Right lobe of liver (tissue), 4 donors: Measurements from ENCODE around the gene SLC35D1.

ENCODE experiments used
- CTCF ChIP-seq, 4 donors: fragments of 200-600 bp in 3 of 4; fragments of 450-650 bp in 1 of 4; IDR thresholded peaks; one replicate each; pipeline versions ENCODE4 v1.5.1 to v1.8.0; 2016 to 2022; ENCODE audit warnings: antibody characterized with exemption in 4 of 4, mild to moderate bottlenecking in 2 of 4
- POLR2A ChIP-seq: fragments of 450-650 bp; IDR thresholded peaks from one replicate; pipeline ENCODE4 v1.6.1; 2017; ENCODE audit warnings: antibody characterized with exemption, mild to moderate bottlenecking
- donor health status: DM: no; HTN: no; CAD: no.
- donor health status: DM: no; HTN: no; CAD: no.
- donor health status: DM: no; HTN: yes; CAD: no.

GRCh38 chr1:67100833-67101232 lies 46.9 kb upstream of the SLC35D1 start:
- no peak for TF ChIP-seq POLR2A
- TF ChIP-seq CTCF (IDR thresholded peaks at IDR 0.05) = no peak
